HEK293 (cell line): ENCODE results near the gene FIBCD1.

ENCODE experiments used
- CTCF ChIA-PET: fragments of 350-600 bp; formaldehyde crosslinking; extraction: SDS; loops from one replicate; lab custom pipeline; 2021; ENCODE audit warnings: antibody characterized with exemption; lab: Yijun Ruan, JAX
- POLR2A ChIA-PET: fragments of 300-600 bp; formaldehyde crosslinking; extraction: SDS; loops from one replicate; lab custom pipeline; 2020; ENCODE audit warnings: antibody characterized with exemption, inconsistent platforms; lab: Yijun Ruan, JAX
- H3K27ac ChIP-seq: fragments of 200-500 bp; sonication (Bioruptor generic); 2 replicates; pipeline ENCODE4 v1.5.1; 2014; ENCODE audit warnings: low read depth, low read length, control low read depth, inconsistent platforms; ENCODE audit errors: extremely low read depth
- H3K36me3 ChIP-seq, 2 experiments: fragments of 200-500 bp in 1 of 2; sonication (Bioruptor generic) in 1 of 2; 1 replicate in 1 of 2; 2 replicates in 1 of 2; pipeline ENCODE4 v1.5.1; 2014 to 2017; ENCODE audit warnings: inconsistent platforms in 2 of 2, low read length in 2 of 2; ENCODE audit not compliant: control insufficient read depth in 2 of 2, insufficient read depth in 1 of 2
- H3K4me1 ChIP-seq: fragments of 200-500 bp; sonication (Bioruptor generic); 2 replicates; pipeline ENCODE4 v1.5.1; 2014; ENCODE audit warnings: mild to moderate bottlenecking, low read length, inconsistent platforms; ENCODE audit not compliant: control insufficient read depth, insufficient read depth
- H3K4me3 ChIP-seq: 2 replicates; pipeline ENCODE4 v1.5.1; 2011; ENCODE audit warnings: low read depth, mild to moderate bottlenecking, control low read depth, low read length, moderate library complexity
- H3K9me3 ChIP-seq: fragments of 200-500 bp; sonication (Bioruptor generic); 2 replicates; pipeline ENCODE4 v1.5.1; 2014; ENCODE audit warnings: low read depth, low read length, inconsistent platforms; ENCODE audit not compliant: control insufficient read depth, insufficient read depth
- GFI1B ChIP-seq: fragments of 450-650 bp; formaldehyde crosslinking; IDR thresholded peaks from 2 replicates; pipeline ENCODE4 v1.5.1; 2016; ENCODE audit warnings: missing biosample characterization, missing genetic modification characterization
- GLIS2 ChIP-seq: fragments of 450-650 bp; formaldehyde crosslinking; IDR thresholded peaks from 2 replicates; pipeline ENCODE4 v1.5.1; 2016; ENCODE audit warnings: missing biosample characterization, missing genetic modification characterization
- HOXD13 ChIP-seq: sonication (generic); formaldehyde crosslinking; IDR thresholded peaks from 2 replicates; pipeline ENCODE4 v1.8.0; 2022; ENCODE audit warnings: missing genetic modification reagents, borderline replicate concordance
- IKZF3 ChIP-seq: fragments of 450-650 bp; IDR thresholded peaks from 2 replicates; pipeline ENCODE4 v1.5.0; 2018; ENCODE audit warnings: missing biosample characterization, mild to moderate bottlenecking, missing genetic modification characterization, moderate library complexity
- KLF10 ChIP-seq: fragments of 450-650 bp; IDR thresholded peaks from 2 replicates; pipeline ENCODE4 v1.5.1; 2018; ENCODE audit warnings: missing biosample characterization, mild to moderate bottlenecking, missing genetic modification characterization
- MYNN ChIP-seq: fragments of 450-650 bp; formaldehyde crosslinking; IDR thresholded peaks from 2 replicates; pipeline ENCODE4 v1.5.1; 2016; ENCODE audit warnings: missing biosample characterization, missing genetic modification characterization, borderline replicate concordance
- RBAK ChIP-seq: fragments of 450-650 bp; formaldehyde crosslinking; IDR thresholded peaks from 2 replicates; pipeline ENCODE4 v1.5.1; 2016; ENCODE audit warnings: missing biosample characterization, missing genetic modification characterization
- SETDB1 ChIP-seq: IDR thresholded peaks from one replicate; pipeline ENCODE4 v1.6.1; 2017; ENCODE audit warnings: mild to moderate bottlenecking, low read length, moderate library complexity, mixed read lengths; ENCODE audit not compliant: insufficient read length
- ZBTB20 ChIP-seq: fragments of 450-650 bp; formaldehyde crosslinking; IDR thresholded peaks from 2 replicates; pipeline ENCODE4 v1.5.1; 2016; ENCODE audit warnings: missing biosample characterization, missing genetic modification characterization
- ZFP3 ChIP-seq: fragments of 450-650 bp; formaldehyde crosslinking; IDR thresholded peaks from 2 replicates; pipeline ENCODE4 v1.5.1; 2016; ENCODE audit warnings: low read depth, missing biosample characterization, missing genetic modification characterization
- ZFP37 ChIP-seq: fragments of 450-650 bp; formaldehyde crosslinking; IDR thresholded peaks from 2 replicates; pipeline ENCODE4 v1.5.1; 2016; ENCODE audit warnings: missing biosample characterization, missing genetic modification characterization
- ZNF133 ChIP-seq: fragments of 450-650 bp; formaldehyde crosslinking; IDR thresholded peaks from 2 replicates; pipeline ENCODE4 v1.5.1; 2016; ENCODE audit warnings: missing biosample characterization, missing genetic modification characterization
- ZNF214 ChIP-seq: fragments of 450-650 bp; formaldehyde crosslinking; IDR thresholded peaks from 2 replicates; pipeline ENCODE4 v1.5.1; 2017; ENCODE audit warnings: missing biosample characterization, mild to moderate bottlenecking, missing genetic modification characterization, borderline replicate concordance
- ZNF239 ChIP-seq: fragments of 450-650 bp; formaldehyde crosslinking; IDR thresholded peaks from 2 replicates; pipeline ENCODE4 v1.5.1; 2016; ENCODE audit warnings: missing biosample characterization, missing genetic modification characterization
- ZNF266 ChIP-seq: fragments of 450-650 bp; formaldehyde crosslinking; IDR thresholded peaks from 2 replicates; pipeline ENCODE4 v1.5.1; 2016; ENCODE audit warnings: missing biosample characterization, missing genetic modification characterization, low read depth
- ZNF292 ChIP-seq: fragments of 450-650 bp; formaldehyde crosslinking; IDR thresholded peaks from 2 replicates; pipeline ENCODE4 v1.5.1; 2016; ENCODE audit warnings: low read depth, missing biosample characterization, missing genetic modification characterization, borderline replicate concordance
- ZNF311 ChIP-seq: fragments of 450-650 bp; formaldehyde crosslinking; IDR thresholded peaks from 2 replicates; pipeline ENCODE4 v1.5.1; 2017; ENCODE audit warnings: missing biosample characterization, missing genetic modification characterization, borderline replicate concordance
- ZNF335 ChIP-seq: fragments of 450-650 bp; formaldehyde crosslinking; conservative IDR thresholded peaks from 2 replicates; pipeline ENCODE4 v1.5.1; 2016; ENCODE audit warnings: missing biosample characterization, missing genetic modification characterization
- ZNF48 ChIP-seq: fragments of 450-650 bp; formaldehyde crosslinking; IDR thresholded peaks from 2 replicates; pipeline ENCODE4 v1.5.1; 2016; ENCODE audit warnings: missing biosample characterization, missing genetic modification characterization
- ZNF510 ChIP-seq: fragments of 450-650 bp; formaldehyde crosslinking; IDR thresholded peaks from 2 replicates; pipeline ENCODE4 v1.5.1; 2018; ENCODE audit warnings: mild to moderate bottlenecking, missing genetic modification characterization, missing biosample characterization; ENCODE audit not compliant: insufficient replicate concordance
- ZNF521 ChIP-seq: fragments of 450-650 bp; formaldehyde crosslinking; IDR thresholded peaks from 2 replicates; pipeline ENCODE4 v1.5.1; 2017; ENCODE audit warnings: missing biosample characterization, mild to moderate bottlenecking, missing genetic modification characterization
- ZNF544 ChIP-seq: fragments of 450-650 bp; formaldehyde crosslinking; IDR thresholded peaks from 2 replicates; pipeline ENCODE4 v1.5.0; 2017; ENCODE audit warnings: missing biosample characterization, missing genetic modification characterization
- ZNF549 ChIP-seq: fragments of 450-650 bp; IDR thresholded peaks from 2 replicates; pipeline ENCODE4 v1.5.1; 2018; ENCODE audit warnings: missing biosample characterization, missing genetic modification characterization, mild to moderate bottlenecking, inconsistent platforms, moderate library complexity
- ZNF561 ChIP-seq: fragments of 450-650 bp; IDR thresholded peaks from 2 replicates; pipeline ENCODE4 v1.5.1; 2018; ENCODE audit warnings: missing biosample characterization, missing genetic modification characterization, borderline replicate concordance
- ZNF571 ChIP-seq: fragments of 450-650 bp; formaldehyde crosslinking; IDR thresholded peaks from 2 replicates; pipeline ENCODE4 v1.5.0; 2017; ENCODE audit warnings: missing biosample characterization, missing genetic modification characterization
- ZNF629 ChIP-seq: fragments of 450-650 bp; formaldehyde crosslinking; IDR thresholded peaks from 2 replicates; pipeline ENCODE4 v1.5.1; 2017; ENCODE audit warnings: missing biosample characterization, missing genetic modification characterization
- ZNF768 ChIP-seq: fragments of 450-650 bp; formaldehyde crosslinking; IDR thresholded peaks from 2 replicates; pipeline ENCODE4 v1.5.1; 2018; ENCODE audit warnings: missing biosample characterization, mild to moderate bottlenecking, missing genetic modification characterization
- ZNF785 ChIP-seq: fragments of 450-650 bp; formaldehyde crosslinking; IDR thresholded peaks from 2 replicates; pipeline ENCODE4 v1.5.1; 2016; ENCODE audit warnings: missing biosample characterization, missing genetic modification characterization
- ZNF837 ChIP-seq: fragments of 450-650 bp; formaldehyde crosslinking; IDR thresholded peaks from 2 replicates; pipeline ENCODE4 v1.5.1; 2016; ENCODE audit warnings: missing biosample characterization, missing genetic modification characterization
- ZNF843 ChIP-seq: fragments of 450-650 bp; formaldehyde crosslinking; IDR thresholded peaks from 2 replicates; pipeline ENCODE4 v1.5.1; 2016; ENCODE audit warnings: missing biosample characterization, missing genetic modification characterization
- ZXDB ChIP-seq: fragments of 450-650 bp; formaldehyde crosslinking; IDR thresholded peaks from 2 replicates; pipeline ENCODE4 v1.5.1; 2016; ENCODE audit warnings: missing biosample characterization, missing genetic modification characterization
- TF ChIP-seq, protein P1 (sequence below): fragments of 450-650 bp; formaldehyde crosslinking; IDR thresholded peaks from 2 replicates; pipeline ENCODE4 v1.5.1; 2016; ENCODE audit warnings: missing biosample characterization, missing genetic modification characterization
- TF ChIP-seq, protein P2 (sequence below): fragments of 450-650 bp; formaldehyde crosslinking; IDR thresholded peaks from 2 replicates; pipeline ENCODE4 v1.5.1; 2016; ENCODE audit warnings: missing biosample characterization, missing genetic modification characterization

The FIBCD1 gene

DNA sequence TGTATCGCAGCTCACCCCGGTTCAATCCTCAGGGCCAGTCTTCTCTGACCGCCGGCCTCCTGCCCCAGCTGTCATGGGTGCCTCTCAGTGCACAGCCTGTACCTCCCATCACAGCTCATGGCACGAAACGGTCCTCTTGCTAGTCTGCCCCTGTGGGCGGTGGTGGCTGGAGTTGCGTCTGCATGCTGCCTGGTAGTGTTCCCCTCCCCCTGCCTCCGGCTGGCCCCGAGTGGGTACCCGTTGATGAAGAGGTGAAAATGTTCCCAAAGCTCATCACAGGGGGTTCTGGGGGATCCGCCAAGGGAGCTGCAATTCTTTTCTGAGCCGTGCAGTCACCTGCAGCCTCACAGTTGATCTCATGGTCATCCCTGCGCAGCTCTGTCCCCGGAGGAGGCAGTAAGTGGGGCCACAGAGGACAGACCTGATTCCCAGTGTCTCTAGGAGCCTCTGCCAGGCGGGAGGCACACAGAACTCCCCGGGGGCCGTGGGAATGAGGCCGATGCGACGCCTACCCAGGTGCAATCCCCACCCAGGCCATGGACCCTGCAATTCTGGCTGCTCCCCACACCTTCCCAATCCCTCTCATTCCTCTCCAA lies 34.7 kb upstream of the FIBCD1 start (continued):
- TF ChIP-seq ZNF214 (tag by site-specific recombination), result no peak
- no peak for TF ChIP-seq ZNF521
- TF ChIP-seq ZNF561 (tag by site-specific recombination), result no peak

DNA sequence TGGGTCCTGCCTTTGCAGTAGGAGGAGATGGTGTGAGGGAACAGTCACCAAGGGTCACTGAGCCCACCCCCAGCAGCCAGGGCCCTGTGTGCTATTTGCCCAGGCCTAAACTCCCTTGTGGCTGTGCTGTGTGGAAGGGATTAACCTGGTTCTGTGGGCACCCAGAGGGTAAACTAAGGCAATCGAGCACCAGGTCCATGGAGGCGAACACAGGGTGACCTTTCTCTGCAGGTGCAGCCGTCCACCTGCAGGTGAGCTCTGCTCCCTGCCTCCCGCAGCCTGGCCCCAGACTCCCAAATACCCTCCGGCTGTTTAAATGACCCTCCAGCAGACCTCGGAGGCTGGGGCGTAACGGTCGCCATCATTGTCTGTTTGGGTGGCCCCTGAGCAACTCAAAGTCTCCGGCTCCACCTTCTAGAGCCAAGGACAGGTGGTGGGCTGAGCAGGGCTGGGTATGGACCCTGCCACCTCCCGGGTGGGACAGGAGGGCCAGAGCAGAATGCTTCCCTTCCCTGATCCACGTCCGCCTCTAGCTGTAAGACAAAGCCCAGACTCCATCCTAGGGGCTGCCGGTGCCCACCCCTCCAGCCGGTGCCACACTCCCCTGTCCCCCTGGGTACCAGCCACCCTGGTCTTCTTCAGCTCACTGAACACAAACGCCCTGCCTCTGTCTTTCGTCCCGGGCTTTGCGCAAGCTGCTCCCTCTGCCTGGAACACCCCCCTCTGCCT lies 34.1 kb upstream of the FIBCD1 start:
- Histone ChIP-seq H3K4me1 (no peaks in the 10 kb centered on the region), H3K4me3 (no peak overlapping the region), H3K9me3 (no peaks in the 10 kb centered on the region), H3K27ac (no peak overlapping the region), H3K36me3 (no peaks in the 10 kb centered on the region)
- CTCF ChIA-PET, result interaction anchor here (0.6 to 3.3 kb wide), 6 partner anchors 8 to 74 kb away, joined by 3 to 19 read pairs (median 4); no protein-coding TSS in a partner anchor
- POLR2A ChIA-PET, result no interaction called here
- TF ChIP-seq ZNF544 (tag by site-specific recombination), result no peak
- no peak for TF ChIP-seq IKZF3 (tag by site-specific recombination)
- no peak for TF ChIP-seq SETDB1
- no peak for TF ChIP-seq GFI1B
- TF ChIP-seq RBAK (tag by site-specific recombination), result no peak
- no peak for TF ChIP-seq KLF10 (tag by site-specific recombination)
- no peak for TF ChIP-seq ZFP3 (tag by site-specific recombination)
- TF ChIP-seq GLIS2, result no peak
- TF ChIP-seq ZNF837, result no peak
- no peak for TF ChIP-seq ZBTB20 (tag by site-specific recombination)
- TF ChIP-seq ZNF549, result no peak
- TF ChIP-seq ZNF133, result no peak
- no peak for TF ChIP-seq ZFP37 (tag by site-specific recombination)
- TF ChIP-seq ZNF785 (tag by site-specific recombination), result no peak
- no peak for TF ChIP-seq ZNF629
- no peak for TF ChIP-seq ZNF843
- TF ChIP-seq, protein P1, sequence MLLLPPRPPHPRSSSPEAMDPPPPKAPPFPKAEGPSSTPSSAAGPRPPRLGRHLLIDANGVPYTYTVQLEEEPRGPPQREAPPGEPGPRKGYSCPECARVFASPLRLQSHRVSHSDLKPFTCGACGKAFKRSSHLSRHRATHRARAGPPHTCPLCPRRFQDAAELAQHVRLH (tag by site-specific recombination), result no peak
- TF ChIP-seq HOXD13 (CRISPR knock-in tag), result no peak
- TF ChIP-seq ZNF571 (tag by site-specific recombination), result no peak

DNA sequence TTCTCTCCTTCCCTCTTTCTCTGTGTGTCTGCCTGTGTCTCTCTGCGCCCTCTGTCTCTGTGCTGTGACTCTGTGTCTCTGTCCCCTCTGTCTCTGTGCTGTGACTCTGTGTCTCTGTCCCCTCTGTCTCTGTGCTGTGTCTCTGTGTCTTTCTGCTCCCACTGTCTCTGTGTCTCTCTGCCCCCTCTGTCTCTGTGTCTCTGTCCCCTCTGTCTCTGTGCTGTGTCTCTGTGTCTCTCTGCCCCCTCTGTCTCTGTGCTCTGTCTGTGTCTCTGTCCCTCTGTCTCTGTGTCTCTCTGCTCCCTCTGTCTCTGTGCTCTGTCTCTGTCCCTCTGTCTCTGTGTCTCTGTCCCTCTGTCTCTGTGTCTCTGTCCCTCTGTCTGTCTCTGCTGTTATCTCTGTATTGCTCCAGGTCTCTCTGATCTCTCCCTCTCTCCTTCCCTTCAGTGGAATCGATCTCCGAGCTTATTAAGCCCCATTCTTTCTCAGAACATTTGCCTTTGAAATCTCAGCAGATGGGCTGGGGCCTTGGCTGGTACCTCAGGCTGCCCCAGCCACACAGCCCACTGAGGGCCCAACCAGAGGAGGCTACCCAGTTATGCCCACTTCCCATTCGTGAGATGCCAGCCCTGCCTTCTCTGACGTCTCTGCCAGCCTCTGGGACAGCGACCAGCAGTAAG lies 33.4 kb upstream of the FIBCD1 start:
- no peak overlapping the region for H3K27ac ChIP-seq
- no peaks in the 10 kb centered on the region for H3K9me3 ChIP-seq
- ChIA-PET CTCF (interaction anchor here (0.6 to 3.3 kb wide), 3 partner anchors 26 to 473 kb away, joined by 3 to 19 read pairs (median 5); no protein-coding TSS in a partner anchor), POLR2A (no interaction called here)
- no peaks in the 10 kb centered on the region for H3K4me1 ChIP-seq
- no peaks in the 10 kb centered on the region for H3K36me3 ChIP-seq
- no peak overlapping the region for H3K4me3 ChIP-seq
- TF ChIP-seq, protein P2, sequence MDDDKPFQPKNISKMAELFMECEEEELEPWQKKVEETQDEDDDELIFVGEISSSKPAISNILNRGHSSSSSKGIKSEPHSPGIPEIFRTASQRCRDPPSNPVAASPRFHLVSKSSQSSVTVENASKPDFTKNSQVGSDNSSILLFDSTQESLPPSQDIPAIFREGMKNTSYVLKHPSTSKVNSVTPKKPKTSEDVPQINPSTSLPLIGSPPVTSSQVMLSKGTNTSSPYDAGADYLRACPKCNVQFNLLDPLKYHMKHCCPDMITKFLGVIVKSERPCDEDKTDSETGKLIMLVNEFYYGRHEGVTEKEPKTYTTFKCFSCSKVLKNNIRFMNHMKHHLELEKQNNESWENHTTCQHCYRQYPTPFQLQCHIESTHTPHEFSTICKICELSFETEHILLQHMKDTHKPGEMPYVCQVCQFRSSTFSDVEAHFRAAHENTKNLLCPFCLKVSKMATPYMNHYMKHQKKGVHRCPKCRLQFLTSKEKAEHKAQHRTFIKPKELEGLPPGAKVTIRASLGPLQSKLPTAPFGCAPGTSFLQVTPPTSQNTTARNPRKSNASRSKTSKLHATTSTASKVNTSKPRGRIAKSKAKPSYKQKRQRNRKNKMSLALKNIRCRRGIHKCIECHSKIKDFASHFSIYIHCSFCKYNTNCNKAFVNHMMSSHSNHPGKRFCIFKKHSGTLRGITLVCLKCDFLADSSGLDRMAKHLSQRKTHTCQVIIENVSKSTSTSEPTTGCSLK (tag by site-specific recombination), result no peak
- no peak for TF ChIP-seq ZNF335 (tag by site-specific recombination)
- TF ChIP-seq ZNF510 (tag by site-specific recombination), result no peak
- TF ChIP-seq ZNF768 (tag by site-specific recombination), result peak; percentile 14; the same call in 1 of the 2 replicates
- 0 out of 2 replicates have a peak, but pooled peaks have one; percentile 35 for TF ChIP-seq ZNF239 (tag by site-specific recombination)
- TF ChIP-seq ZNF292 (tag by site-specific recombination), result no peak
- TF ChIP-seq ZNF48 (tag by site-specific recombination), result 0 out of 2 replicates have a peak, but pooled peaks have one; percentile 60
- no peak for TF ChIP-seq MYNN
- TF ChIP-seq ZNF311 (tag by site-specific recombination), result 0 out of 2 replicates have a peak, but pooled peaks have one; percentile 43
- TF ChIP-seq ZNF266 (tag by site-specific recombination), result peak; percentile 7; the same call in 1 of the 2 replicates
- no peak for TF ChIP-seq ZNF785 (tag by site-specific recombination)
- TF ChIP-seq ZXDB (tag by site-specific recombination), result no peak
